HepG2 (cell line): ENCODE results near the gene SMURF1. TPM values are rescaled to one million over a fixed set of nuclear protein-coding genes. Genes with fewer than 3 reads are reported as not detected.

Experiments used
- ARID4A ChIP-seq: sonication (generic); formaldehyde crosslinking; IDR thresholded peaks from 2 replicates; pipeline ENCODE4 v1.5.0; 2020; ENCODE audit warnings: mild to moderate bottlenecking, missing genetic modification reagents, borderline replicate concordance
- FOXA1 ChIP-seq, 2 experiments: fragments of 450-650 bp in 1 of 2; sonication (generic) in 1 of 2; formaldehyde crosslinking in 1 of 2; IDR thresholded peaks; 2 replicates each; pipeline versions ENCODE4 v1.4.0 to v1.6.1; 2016 to 2020; ENCODE audit warnings: missing genetic modification reagents in 1 of 2
- IRF2 ChIP-seq: IDR thresholded peaks from 2 replicates; pipeline ENCODE4 v1.6.1; 2018; ENCODE audit warnings: missing genetic modification reagents, missing compliant biosample characterization
- MYC ChIP-seq: sonication (generic); formaldehyde crosslinking; IDR thresholded peaks from 2 replicates; pipeline ENCODE4 v1.9.0; 2021; ENCODE audit warnings: missing genetic modification reagents, borderline replicate concordance
- REST ChIP-seq, 2 experiments: IDR thresholded peaks; 2 replicates each; pipeline ENCODE4 v1.6.1; 2011 to 2012; ENCODE audit warnings: low read length in 2 of 2, borderline replicate concordance in 1 of 2, low read depth in 1 of 2, mild to moderate bottlenecking in 1 of 2, moderate library complexity in 1 of 2
- TARDBP ChIP-seq: sonication (generic); formaldehyde crosslinking; IDR thresholded peaks from 2 replicates; pipeline ENCODE4 v1.8.0; 2022; ENCODE audit warnings: mild to moderate bottlenecking, missing genetic modification reagents
- TFAP4 ChIP-seq: sonication (generic); IDR thresholded peaks from 2 replicates; pipeline ENCODE4 v1.6.1; 2016; ENCODE audit warnings: low read depth, borderline replicate concordance
- ZBTB42 ChIP-seq: sonication (generic); formaldehyde crosslinking; IDR thresholded peaks from 2 replicates; pipeline ENCODE4 v1.5.0; 2020; ENCODE audit warnings: mild to moderate bottlenecking, missing genetic modification reagents
- ZNF280D ChIP-seq: sonication (generic); formaldehyde crosslinking; IDR thresholded peaks from 2 replicates; pipeline ENCODE4 v1.5.1; 2020; ENCODE audit warnings: mild to moderate bottlenecking, missing genetic modification reagents
- ZNF749 ChIP-seq: sonication (generic); formaldehyde crosslinking; IDR thresholded peaks from 2 replicates; pipeline ENCODE4 v1.8.0; 2022; ENCODE audit warnings: mild to moderate bottlenecking, missing genetic modification reagents, moderate library complexity, borderline replicate concordance
- polyA plus RNA-seq, 8 experiments: library from polyadenylated mRNA; depleted of rRNA in 3 of 8; stranded (reverse) in 7 of 8; unstranded in 1 of 8; fragments of >200 nt; fragmentation: Illumina TruSeq in 4 of 8; extraction: Trizol in 4 of 8; gene quantifications; 2 replicates each; pipeline versions ENCODE4 v1.2.1 to v1.2.3, GENCODE V29; 2011 to 2016; ENCODE audit warnings: low read depth in 4 of 8, missing spikeins in 1 of 8, mixed read lengths in 1 of 8; ENCODE audit not compliant: insufficient read depth in 1 of 8
- total RNA-seq, 5 experiments: library from RNA; depleted of rRNA; stranded (reverse); fragments of >200 nt; fragmentation: Illumina TruSeq; extraction: Trizol; gene quantifications; 2 replicates each; pipeline ENCODE4 v1.2.3, GENCODE V29; 2016; ENCODE audit warnings: low read depth in 1 of 5
- TF ChIP-seq, protein P1 (sequence below), 2 experiments: sonication (generic) in 1 of 2; formaldehyde crosslinking in 1 of 2; IDR thresholded peaks; 2 replicates each; pipeline versions ENCODE4 v1.5.1 to v1.6.1; 2011 to 2020; ENCODE audit warnings: borderline replicate concordance in 1 of 2, low read depth in 1 of 2, low read length in 1 of 2, mild to moderate bottlenecking in 1 of 2, missing genetic modification reagents in 1 of 2, moderate library complexity in 1 of 2

The SMURF1 gene
- total and polyA plus RNA-seq, 2 of the 13 experiments (the other 11 are each of a cell fraction or from before 2014, with no cell fraction given): 8.3 to 11.1 TPM

GRCh38 chr7:99190359-99191009 lies 46.6 kb upstream of the SMURF1 start (continued):
- TF ChIP-seq ARID4A (peak; percentile 73; the same call in 1 of the 2 replicates), TFAP4 (peak; percentile 86; the same call in 1 of the 2 replicates), ZBTB42 (CRISPR knock-in tag) (no peak), ZNF280D (peak; percentile 52; the same call in 1 of the 2 replicates), FOXA1 (IDR thresholded peaks at IDR 0.05) (no peak), FOXA1 (CRISPR knock-in tag; IDR thresholded peaks at IDR 0.05) (peak; percentile 86), TARDBP (peak; percentile 87), MYC (CRISPR knock-in tag) (peak; percentile 75; the same call in 1 of the 2 replicates), REST (IDR thresholded peaks at IDR 0.05; ENCODE audit: borderline replicate concordance in 1 of 2, low read depth in 1 of 2, low read length in 2 of 2) (no peak), ZNF749 (CRISPR knock-in tag) (peak; percentile 31; the same call in 1 of the 2 replicates), IRF2 (CRISPR knock-in tag) (peak; percentile 75)
- TF ChIP-seq, protein P1, sequence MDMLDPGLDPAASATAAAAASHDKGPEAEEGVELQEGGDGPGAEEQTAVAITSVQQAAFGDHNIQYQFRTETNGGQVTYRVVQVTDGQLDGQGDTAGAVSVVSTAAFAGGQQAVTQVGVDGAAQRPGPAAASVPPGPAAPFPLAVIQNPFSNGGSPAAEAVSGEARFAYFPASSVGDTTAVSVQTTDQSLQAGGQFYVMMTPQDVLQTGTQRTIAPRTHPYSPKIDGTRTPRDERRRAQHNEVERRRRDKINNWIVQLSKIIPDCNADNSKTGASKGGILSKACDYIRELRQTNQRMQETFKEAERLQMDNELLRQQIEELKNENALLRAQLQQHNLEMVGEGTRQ (IDR thresholded peaks at IDR 0.05; ENCODE audit: low read depth, low read length): no peak
- TF ChIP-seq, protein P1 (CRISPR knock-in tag; IDR thresholded peaks at IDR 0.05; ENCODE audit: borderline replicate concordance): peak; percentile 48; the same call in 1 of the 2 replicates
